ENCODE measurements around the gene KCNH5. TPM values are rescaled to one million over a fixed set of nuclear protein-coding genes. Genes with fewer than 3 reads are reported as not detected.

The KCNH5 gene
- polyA plus RNA-seq, 1 of the 3 experiments (the other 2 are of a cell fraction): not detected

- H3K27me3 ChIP-seq (ENCODE audit: insufficient read depth): no peaks in the 10 kb centered on the region
- WGBS (ENCODE audit: low lambda C conversion rate): 35% methylated on average over 7 of the region's 7 CpGs
- H3K9me3 ChIP-seq: no peaks in the 10 kb centered on the region
- no peak for DNase-seq
- H4K20me1 ChIP-seq (ENCODE audit: insufficient read depth): no peaks in the 10 kb centered on the region
- H3F3A ChIP-seq (replicated peaks; ENCODE audit: insufficient read depth): no peaks in the 10 kb centered on the region
- no peak overlapping the region for H3K4me2 ChIP-seq
- no peaks in the 10 kb centered on the region; a peak in 1 of 4 replicates for H3K4me1 ChIP-seq (ENCODE audit: control insufficient read depth in 1 of 2, insufficient read depth in 2 of 2, low read depth in 1 of 2, low read length in 1 of 2)
- no peak overlapping the region for H2AFZ ChIP-seq (ENCODE audit: low read depth)
- no peaks in the 10 kb centered on the region for H3K79me2 ChIP-seq (ENCODE audit: insufficient read depth)
- TF ChIP-seq RCOR1 (IDR thresholded peaks at IDR 0.05; ENCODE audit: low read length) (no peak), RXRA (IDR thresholded peaks at IDR 0.05; ENCODE audit: borderline replicate concordance, low read depth) (no peak), USF1 (IDR thresholded peaks at IDR 0.05; ENCODE audit: borderline replicate concordance, low read depth) (no peak), USF2 (IDR thresholded peaks at IDR 0.05; ENCODE audit: borderline replicate concordance, low read depth, low read length) (no peak), EP300 (IDR thresholded peaks at IDR 0.05; ENCODE audit: borderline replicate concordance in 1 of 2, low read depth in 1 of 2, low read length in 1 of 2) (no peak), MAX (IDR thresholded peaks at IDR 0.05; ENCODE audit: low read depth) (no peak)
- H3K36me3 ChIP-seq (replicated peaks in 1 of 2; ENCODE audit: control insufficient read depth in 1 of 2, insufficient read depth in 2 of 2, low read length in 1 of 2): no peaks in the 10 kb centered on the region
- ChIA-PET POLR2A (no interaction called here), CTCF (interaction anchor here (0.6 to 0.8 kb wide), 2 partner anchors 55 to 418 kb away, joined by 3 read pairs; no protein-coding TSS in a partner anchor)
- H3K9ac ChIP-seq: no peak overlapping the region
- no peaks in the 10 kb centered on the region for H3K9me2 ChIP-seq
- no peak overlapping the region for H3K27ac ChIP-seq (ENCODE audit: low read depth in 2 of 2, low read length in 1 of 2)
- no peak overlapping the region for H3K4me3 ChIP-seq (ENCODE audit: low read depth in 2 of 2, low read length in 1 of 2)
Measured at GRCh38 chr14:62711351-62712023, 333.8 kb downstream of the KCNH5 start.

- H3K9ac ChIP-seq: no peak overlapping the region
- TF ChIP-seq GATA2 (CRISPR knock-in tag; IDR thresholded peaks at IDR 0.05) (no peak), MAX (IDR thresholded peaks at IDR 0.05; ENCODE audit: low read depth) (no peak), RXRA (IDR thresholded peaks at IDR 0.05; ENCODE audit: borderline replicate concordance, low read depth) (no peak), FOSL2 (IDR thresholded peaks at IDR 0.05; ENCODE audit: borderline replicate concordance, low read depth) (no peak), FOXJ3 (CRISPR knock-in tag; IDR thresholded peaks at IDR 0.05) (no peak), USF1 (IDR thresholded peaks at IDR 0.05; ENCODE audit: borderline replicate concordance, low read depth) (no peak)
- H3K27ac ChIP-seq (ENCODE audit: low read depth in 2 of 2, low read length in 1 of 2): no peak overlapping the region
- CTCF ChIA-PET: no interaction called here
- no peaks in the 10 kb centered on the region for H3K9me2 ChIP-seq
- no peaks in the 10 kb centered on the region for H4K20me1 ChIP-seq (ENCODE audit: insufficient read depth)
- H3K79me2 ChIP-seq (ENCODE audit: insufficient read depth): no peaks in the 10 kb centered on the region
- H3K9me3 ChIP-seq: no peaks in the 10 kb centered on the region
- H3F3A ChIP-seq (replicated peaks; ENCODE audit: insufficient read depth): no peaks in the 10 kb centered on the region
- no peaks in the 10 kb centered on the region for H3K36me3 ChIP-seq (replicated peaks in 1 of 2; ENCODE audit: control insufficient read depth in 1 of 2, insufficient read depth in 2 of 2, low read length in 1 of 2)
- no peak overlapping the region for H3K4me2 ChIP-seq
- H2AFZ ChIP-seq (ENCODE audit: low read depth): no peak overlapping the region
- POLR2A ChIA-PET: no interaction called here
- no peaks in the 10 kb centered on the region for H3K27me3 ChIP-seq (ENCODE audit: insufficient read depth)
- DNase-seq: no peak
- H3K4me1 ChIP-seq (ENCODE audit: control insufficient read depth in 1 of 2, insufficient read depth in 2 of 2, low read depth in 1 of 2, low read length in 1 of 2): no peaks in the 10 kb centered on the region; a peak in 1 of 4 replicates
- H3K4me3 ChIP-seq (ENCODE audit: low read depth in 2 of 2, low read length in 1 of 2): no peak overlapping the region
Measured at GRCh38 chr14:62710811-62711210, 334.4 kb downstream of the KCNH5 start.

Data from SK-N-SH (cell line).